Endometrial microvascular endothelial cells (primary cell): ENCODE results near the gene SLC37A4. TPM values are rescaled to one million over a fixed set of nuclear protein-coding genes. Genes with fewer than 3 reads are reported as not detected.
"Not testable (repeated sequence)": the region's sequence is repeated elsewhere in the genome, so short reads cannot be mapped to it uniquely, and the experiment has no call there.

ENCODE experiments used
- in situ Hi-C: cut with HindIII; loops from 2 replicates; pipeline ENCODE4 v1.10.0; 2017; ENCODE audit warnings: low sequenced_read_pairs, low pct_unique_long_range_greater_than_20kb; ENCODE audit errors: inconsistent ontology term
- total RNA-seq: library from RNA; depleted of rRNA; stranded (reverse); fragments of >200 nt; gene quantifications from one replicate; pipeline ENCODE4 v1.2.3, GENCODE V29; 2015; ENCODE audit errors: inconsistent ontology term

SLC37A4 gene
- total RNA-seq, 1 donor from 2014 or later: 22.6 TPM

DNA sequence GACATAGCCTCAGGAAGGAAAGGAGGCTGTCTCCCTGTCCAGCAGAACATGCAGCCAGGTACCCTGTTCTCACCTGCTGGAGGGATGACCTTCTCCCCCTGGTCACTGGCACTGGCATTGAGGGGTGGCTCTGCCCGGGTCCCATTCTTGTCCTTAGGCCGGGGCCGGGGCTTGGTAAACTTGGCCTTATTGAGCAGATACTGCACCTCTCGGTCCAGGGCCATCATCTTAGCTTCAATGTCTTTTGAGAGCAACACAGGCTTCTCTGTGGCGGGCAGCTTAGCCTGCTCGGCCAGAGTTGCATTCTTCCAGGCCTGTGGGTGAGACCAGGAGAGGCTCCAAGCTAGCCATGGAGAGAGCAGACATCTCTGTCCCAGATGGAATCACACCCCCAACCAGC is 15.8 kb upstream of the SLC37A4 start:
- in situ Hi-C loops: no loop called here

DNA sequence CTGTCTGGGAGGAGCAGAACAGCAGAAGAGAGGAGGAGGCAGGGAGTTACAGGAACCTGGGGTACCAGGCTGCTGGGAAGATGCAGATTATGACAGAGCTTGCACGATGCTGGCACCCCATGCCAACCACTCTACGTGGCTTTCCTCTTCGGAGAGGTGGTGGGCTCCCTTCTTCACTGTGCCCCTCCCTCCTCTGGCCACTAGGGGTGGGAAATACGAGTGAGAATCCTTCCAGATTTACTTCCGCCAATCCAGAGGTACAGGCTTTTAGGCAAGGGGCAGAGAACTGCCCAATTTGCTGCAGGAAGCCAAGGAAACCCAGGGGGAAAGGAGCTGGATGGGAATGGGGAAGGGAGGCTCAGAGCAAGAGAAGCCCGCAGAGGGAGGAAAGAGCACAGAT is 14.0 kb upstream of the SLC37A4 start:
- in situ Hi-C loops: no loop called here

DNA sequence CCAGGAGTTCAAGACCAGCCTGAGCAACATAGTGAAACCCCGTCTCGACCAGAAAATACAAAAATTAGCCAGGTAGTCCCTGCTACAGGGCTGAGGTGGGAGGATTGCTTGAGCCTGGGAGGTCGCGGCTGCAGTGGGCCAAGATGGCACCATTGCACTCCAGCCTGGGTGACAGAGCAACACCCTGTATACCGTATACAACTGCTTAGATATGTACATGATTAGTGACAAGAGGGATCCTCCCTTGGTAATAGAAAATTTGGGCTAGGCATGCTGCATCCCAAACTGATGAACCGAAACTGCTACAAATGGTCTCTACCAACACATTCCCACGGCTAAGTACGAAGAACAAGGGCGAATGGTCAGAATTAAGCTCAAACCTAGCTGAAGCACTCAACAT is 12.2 kb upstream of the SLC37A4 start:
- in situ Hi-C loops: no loop called here

DNA sequence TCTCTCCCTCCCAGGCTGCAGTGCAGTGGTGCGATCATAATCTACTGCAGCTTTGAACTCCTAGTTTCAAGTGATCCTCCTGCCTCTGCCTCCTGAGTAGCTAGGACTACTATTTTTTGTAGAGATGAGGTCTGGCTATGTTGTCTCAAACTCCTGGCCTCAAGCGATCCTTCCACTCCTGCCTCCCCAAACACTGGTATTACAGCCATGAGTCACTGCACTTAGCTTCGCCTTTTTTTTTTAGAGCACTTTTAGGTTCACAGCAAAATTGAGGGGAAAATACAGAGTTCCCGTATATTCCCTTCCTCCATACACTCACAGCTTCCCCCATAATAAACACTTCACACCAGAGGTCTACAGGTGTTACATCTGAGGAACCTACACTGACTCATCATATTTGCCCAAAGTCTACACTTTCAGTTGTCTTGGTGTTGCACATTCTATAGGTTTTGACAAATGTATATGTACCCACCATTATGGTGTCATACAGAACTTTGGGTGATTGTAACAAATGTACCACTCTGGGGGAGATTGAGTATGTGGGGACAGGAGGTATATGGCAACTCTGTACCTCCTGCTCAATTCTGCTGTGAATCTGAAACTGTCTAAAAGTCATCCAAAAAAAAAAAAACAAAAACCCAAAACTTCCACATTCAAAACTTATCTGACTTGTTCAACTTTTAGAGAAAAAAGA is 11.3 kb upstream of the SLC37A4 start:
- in situ Hi-C loops: no loop called here

DNA sequence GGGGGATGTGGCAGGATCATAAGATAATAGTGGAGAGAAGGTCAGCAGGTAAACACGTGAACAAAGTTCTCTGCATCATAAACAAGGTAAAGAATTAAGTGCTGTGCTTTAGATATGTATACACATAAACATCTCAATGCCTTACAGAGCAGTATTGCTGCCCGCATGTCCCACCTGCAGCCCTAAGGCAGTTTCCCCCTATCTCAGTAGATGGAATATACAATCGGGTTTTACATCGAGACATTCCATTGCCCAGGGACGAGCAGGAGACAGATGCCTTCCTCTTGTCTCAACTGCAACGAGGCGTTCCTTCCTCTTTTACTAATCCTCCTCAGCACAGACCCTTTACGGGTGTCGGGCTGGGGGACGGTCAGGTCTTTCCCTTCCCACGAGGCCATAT is 8.8 kb upstream of the SLC37A4 start:
- in situ Hi-C loops: not testable (repeated sequence)

DNA sequence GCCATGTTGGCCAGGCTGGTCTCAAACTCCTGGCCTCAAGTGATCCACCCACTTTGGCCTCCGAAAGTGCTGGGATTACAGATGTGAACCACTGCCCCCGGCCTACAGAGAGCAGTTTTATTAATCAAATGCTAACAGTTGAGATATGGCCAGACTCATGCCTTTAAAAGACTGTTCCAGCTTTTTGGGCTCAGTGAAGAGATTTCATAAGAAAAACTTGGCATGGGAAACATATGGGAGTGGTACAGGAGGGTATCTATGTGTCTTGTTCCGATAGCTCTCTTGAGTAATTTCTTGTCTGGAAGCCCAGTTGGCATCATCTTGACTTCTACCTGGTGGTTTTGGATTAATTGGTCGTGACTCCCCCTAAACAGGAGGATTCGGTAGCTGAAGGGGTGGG is 8.2 kb upstream of the SLC37A4 start:
- in situ Hi-C loops: no loop called here

DNA sequence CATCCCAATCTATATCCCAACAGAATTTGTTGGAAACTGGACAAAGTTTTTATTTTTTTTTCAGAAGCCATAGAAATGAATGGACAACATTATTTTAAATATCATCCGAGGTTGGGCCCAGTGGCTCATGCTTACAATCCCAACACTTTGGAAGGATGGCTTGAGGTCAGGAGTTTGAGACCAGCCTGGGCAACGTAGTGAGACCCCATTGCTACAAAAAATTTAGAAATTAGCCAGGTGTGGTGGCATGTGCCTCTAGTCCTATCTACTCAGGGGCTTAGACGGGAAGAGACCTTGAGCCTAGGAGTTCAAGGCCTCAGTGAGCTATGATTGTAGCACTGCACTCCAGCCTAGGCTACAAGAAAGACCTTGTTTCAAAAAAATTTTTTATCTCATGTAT is 4.1 kb upstream of the SLC37A4 start:
- in situ Hi-C loops: no loop called here

DNA sequence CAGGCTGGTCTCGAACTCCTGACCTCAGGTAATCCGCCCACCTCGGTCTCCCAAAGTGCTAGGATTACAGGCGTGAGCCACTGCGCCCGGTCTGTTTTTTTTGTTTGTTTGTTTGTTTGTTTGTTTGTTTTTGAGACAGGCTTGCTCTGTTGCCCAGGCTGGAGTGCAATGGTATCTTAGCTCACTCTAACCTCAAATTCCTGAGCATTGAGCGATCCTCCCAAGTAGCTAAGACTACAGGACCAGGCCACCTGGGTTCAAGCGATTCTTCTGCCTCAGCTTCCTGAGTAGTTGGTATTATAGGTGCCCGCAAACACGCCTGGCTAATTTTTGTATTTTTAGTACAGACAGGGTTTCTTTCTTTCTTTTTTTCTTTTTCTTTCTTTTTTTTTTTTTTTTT is 2.7 kb upstream of the SLC37A4 start:
- in situ Hi-C loops: not testable (repeated sequence)

DNA sequence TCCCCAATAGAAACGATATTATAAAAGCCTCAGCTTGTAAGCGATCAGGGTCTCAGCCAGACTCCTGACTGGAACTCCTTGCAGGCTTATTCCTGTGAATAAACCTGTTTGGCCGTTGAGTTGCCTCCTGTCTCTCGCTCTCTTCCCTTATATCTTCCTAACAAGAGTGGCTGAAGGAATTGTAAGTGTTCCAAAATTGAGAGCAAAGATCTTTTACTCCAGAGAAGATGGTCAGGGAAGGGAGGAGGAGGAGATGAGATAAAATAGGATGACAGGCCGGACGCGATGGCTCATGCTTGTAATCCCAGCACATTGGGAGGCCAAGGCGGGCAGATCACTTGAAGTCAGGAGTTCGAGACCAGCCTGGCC is 1.2 kb upstream of the SLC37A4 start:
- in situ Hi-C loops: no loop called here

DNA sequence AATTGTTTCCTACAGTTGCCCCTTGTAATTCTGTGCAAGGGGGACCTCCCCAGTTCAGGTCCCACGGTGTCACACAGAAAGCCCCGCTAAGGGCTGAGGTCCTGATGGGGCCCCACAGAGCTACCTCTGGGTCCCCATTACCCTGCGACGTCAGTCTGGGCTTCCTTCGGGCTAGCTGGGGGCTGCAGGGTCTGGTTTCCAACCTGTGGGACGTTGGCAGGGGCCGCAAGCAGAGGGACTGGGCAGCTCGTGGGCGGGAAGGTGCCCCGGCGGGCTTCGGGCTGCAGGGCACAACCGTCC is 698 bp downstream of the SLC37A4 start:
- in situ Hi-C loops: no loop called here

DNA sequence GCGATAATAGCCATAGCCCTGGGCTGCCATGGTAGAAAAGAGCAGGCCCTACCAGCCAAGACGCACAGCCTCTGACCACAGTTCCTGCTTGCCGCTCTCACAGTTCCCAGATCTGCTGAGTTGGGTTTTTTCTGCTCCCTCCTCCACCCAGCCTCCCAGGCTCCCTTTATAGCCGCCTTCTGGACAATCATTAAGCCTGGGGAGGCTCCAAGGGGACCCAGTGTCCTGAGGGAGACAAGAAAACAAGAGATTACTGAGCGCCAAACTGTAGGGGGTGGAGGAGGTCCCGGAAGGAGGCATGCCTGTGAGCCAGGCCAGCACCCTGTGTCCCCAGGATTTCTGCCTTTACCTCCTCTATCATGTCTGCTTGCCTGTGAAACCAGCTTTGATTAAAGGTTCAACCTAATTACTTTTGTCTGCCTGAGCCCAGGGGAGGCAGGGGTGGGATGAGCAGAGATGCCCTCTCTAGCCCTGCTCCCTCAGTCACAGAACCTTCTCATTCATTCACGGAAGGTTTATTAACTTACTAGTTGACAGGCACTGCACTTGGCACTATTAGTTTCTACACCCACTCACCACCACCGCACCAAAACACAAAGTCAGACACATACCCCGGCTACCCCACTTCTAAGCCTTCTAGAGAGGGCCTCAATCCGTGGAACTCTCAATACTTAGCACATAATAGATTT is 1.2 kb downstream of the SLC37A4 start:
- in situ Hi-C loops: no loop called here

DNA sequence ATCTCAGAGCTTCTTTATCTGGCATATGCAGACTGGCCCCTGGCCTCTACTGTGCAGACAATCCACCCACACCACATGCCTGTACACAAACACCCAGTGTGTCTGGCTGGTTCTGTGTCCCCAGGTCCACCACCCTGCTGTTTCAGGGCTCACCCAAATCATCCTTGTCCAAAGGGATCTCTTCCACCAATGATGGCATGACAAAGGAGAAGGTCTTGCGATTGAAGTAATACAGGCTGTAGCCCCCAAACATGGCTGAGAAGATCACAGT is 1.7 kb downstream of the SLC37A4 start:
- in situ Hi-C loops: no loop called here

DNA sequence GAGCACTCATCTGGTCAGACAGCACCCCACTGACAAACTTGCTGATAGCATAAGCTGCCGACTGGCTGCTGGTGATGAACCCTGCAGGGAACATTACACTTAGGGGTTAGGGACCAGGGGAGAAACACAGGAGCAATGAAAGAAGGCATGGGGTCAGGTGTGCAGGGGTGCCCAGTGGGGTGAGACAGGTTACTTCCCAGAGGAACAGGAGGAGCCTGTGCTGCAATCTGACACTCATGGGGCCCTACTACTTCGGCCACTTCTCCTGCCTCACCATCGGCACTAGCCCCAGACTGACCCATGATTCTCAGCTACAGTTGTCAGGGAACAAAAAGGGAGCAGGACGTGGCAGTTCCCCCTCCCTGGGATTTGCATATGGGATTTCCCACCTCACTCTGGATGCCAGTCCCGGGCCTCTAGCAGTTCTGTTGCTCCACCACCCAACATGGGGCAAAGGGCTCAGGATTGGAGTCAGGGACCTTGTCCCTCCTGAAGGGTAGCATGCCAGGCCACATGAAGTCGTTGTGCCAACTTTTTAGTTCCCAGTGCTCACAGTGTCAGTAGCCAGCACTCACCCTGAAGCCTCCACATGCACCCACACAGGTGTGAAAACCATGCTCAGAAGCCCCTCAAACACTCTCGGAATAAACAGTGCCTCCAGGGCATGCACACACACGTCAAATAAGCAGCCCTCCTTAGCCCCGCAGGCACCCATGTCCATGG is 2.2 kb downstream of the SLC37A4 start:
- in situ Hi-C loops: no loop called here

DNA sequence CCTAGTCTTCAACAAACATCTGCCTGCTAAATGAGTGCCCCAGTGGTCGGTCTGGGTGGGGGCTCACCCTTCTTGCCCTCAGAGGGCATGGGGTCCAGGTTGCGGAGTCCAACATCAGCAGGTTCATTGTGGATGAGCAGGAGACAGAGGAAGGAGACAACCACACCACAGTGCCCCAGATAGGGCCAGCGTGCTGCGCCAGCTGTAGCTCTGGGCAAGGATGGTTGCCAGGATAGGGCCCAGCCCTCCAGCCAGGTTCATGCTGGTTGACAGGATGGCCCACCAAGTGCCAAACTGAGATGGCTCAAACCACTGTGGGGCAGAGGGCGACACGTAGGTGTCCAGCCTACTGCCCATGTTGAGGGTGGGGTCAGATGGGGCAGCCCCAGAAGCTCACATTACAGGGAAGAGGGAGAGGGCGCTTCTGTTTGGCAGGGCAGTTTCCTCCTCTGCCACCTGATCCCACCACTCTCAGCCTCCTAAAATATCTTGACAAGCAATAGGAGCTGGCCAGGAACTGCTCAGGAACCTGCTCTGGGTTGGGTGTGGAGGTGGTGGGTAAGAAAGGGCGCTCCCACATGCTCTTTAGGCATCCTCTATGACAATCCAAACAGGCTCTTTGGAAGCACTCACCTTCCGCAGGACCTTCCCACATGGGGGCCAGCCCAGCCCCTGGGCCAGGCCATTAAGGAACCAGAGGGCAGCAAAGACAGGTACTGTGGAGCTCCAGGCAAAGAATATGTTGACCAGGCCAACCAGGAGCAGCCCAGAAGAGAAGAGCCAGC is 2.9 kb downstream of the SLC37A4 start:
- in situ Hi-C loops: no loop called here

DNA sequence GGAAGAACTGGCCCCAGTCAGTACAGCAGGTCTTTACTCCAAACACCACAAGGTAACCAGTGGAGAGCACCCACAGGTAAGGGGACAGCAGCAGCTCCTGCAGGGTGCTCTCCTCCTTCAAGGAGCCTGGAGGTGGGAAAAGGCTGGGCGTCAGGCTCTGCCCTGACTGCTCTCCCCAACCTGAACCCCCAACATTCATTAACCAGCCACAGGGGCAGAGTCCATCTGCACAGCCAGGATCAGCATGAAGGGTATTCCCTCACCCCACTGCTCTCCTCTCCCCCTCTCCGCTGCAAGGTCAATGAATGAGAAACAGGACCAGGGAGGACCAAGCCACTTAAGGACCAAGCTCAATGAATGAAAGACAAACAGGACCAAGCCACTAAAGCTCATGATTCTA is 3.7 kb downstream of the SLC37A4 start:
- in situ Hi-C loops: no loop called here

DNA sequence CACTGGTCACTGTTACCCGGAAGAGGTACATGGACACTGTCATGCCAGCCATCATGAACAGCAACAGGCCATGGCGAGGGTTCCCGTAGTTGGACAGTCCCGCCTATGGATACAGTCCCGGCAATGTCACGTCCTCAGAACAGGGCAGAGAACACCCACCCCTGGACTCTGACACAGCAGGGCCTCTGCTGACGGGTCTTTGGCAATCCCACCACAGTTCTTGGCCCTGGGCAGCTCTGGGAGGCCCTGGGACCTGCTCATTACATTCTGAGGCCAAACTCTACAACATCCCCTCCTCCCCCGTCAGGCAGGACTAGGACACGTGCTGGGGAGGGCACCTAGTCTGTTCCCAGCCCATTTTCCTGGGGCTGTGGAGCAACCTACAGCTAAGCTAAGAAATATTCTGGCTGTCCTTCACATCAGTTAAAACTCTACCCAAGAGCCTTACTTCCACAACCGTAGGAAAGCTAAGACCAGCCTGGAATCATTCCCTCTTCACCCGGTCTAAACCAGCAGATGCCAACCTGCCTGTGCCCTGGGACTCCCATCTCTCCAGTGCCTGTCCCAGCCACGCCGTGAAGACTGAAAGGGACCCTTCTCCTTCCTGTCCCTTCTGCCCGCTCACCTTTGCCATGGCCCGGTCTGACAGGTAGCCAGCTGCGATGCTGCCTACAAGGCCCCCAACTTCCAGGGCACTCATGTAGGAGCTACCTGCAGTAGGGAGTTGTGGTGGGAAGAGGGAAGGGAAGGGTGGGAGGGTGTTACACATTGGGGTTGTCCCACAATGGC is 4.5 kb downstream of the SLC37A4 start:
- in situ Hi-C loops: no loop called here

DNA sequence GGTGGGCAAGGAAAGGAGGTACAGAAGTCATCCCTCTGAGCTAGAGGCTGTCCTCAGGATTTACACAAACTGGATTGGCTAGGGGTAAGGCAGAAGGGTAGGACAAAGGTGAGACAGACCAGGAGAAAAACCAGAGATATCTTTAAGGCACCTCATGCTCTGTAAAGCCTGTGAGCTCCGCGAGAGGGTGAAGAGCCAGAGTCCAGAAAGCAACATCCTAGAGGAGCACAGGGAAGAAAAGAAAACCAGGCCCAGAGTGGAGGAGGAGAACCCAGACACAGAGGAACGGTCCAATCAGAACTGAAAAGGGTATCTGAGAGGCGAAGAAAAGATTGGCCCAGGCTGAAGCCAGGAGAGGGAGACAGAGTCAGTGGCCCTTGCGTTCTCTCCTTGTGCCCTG is 5.1 kb downstream of the SLC37A4 start:
- in situ Hi-C loops: no loop called here

DNA sequence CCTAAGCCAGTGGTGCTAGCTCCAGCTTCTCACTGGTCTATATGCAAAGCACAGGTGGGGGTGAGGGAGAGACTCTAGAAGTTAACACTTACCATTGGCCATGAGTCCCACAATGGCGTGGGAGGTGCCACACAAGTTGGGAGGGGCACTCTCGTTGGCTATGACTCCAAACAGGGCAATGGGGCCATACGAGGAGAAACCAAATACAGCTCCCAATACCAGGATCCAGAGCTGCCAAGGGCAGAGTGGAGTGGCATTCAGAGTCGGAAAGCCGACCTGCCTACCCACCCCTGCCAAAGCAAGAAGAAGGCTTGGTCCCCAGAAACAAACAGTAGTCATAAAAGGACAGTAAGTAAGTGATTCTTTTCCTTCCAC is 5.6 kb downstream of the SLC37A4 start:
- in situ Hi-C loops: no loop called here

DNA sequence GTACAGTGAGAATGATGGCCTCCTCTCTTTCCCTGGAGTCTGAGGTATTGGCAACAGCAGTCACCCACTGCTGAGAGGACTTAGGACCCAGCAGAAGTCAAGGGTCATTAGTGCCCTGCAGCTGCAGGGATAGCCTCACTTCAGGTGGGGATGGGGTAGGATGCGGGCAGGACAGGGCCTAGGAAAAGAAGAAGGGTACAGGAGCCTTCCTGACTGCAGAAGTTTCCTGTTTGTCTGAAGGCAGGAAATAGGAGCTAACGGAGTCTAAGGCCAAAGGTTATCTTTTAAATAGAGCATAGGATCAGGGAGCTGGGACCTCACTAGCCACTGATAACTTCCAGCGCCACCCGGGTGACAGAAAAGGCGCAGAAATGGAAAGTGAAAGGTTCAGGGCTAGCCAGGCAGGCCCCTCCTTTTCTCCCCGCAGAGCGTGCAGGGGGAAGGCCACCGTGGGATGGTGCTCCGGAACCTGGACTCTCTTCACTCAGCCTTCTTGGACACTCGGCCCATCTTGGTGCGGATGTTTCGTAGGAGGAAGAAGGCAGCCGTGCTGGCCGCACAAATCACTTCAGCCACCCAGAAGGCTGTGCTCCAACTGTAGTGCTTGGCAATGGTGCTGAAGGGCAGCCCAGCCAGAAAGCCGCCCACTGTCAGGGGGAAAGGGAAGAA is 6.1 kb downstream of the SLC37A4 start:
- in situ Hi-C loops: no loop called here
